Measurements from ENCODE around the gene TECPR2.

Gene TECPR2

DNA sequence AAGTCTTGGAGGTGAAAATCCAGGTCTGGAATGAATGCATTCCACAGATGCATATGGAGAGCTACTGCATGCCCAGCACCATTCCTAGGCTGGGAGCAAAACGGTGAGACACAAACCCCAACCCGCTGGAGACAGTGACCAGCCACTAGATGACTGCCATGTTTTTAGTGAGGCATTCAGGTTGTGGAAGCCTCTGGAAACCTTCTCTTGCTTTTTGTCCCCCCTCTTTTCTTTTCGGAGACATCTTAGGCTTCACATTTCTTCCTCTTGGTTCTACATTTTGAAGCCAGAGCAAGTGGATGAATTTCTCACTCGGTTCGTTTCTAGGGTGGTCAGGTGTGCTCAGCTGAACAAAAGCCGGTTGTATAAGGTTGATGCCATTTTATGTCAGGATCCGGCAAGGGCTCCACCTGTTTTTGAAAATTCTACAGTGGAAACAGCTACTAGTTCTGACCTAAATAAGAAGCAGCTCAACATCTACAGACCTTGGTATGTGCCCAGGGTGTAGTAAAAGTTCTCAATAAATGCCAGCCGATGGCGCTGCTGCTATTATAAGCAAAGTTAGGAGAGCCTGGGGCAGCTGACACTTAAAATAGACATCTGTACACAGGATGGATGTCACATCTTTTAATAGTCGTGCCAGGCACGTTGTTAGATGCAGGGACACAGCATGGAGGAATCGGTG lies 45.0 kb upstream of the TECPR2 start:
- TF ChIP-seq, protein P1, sequence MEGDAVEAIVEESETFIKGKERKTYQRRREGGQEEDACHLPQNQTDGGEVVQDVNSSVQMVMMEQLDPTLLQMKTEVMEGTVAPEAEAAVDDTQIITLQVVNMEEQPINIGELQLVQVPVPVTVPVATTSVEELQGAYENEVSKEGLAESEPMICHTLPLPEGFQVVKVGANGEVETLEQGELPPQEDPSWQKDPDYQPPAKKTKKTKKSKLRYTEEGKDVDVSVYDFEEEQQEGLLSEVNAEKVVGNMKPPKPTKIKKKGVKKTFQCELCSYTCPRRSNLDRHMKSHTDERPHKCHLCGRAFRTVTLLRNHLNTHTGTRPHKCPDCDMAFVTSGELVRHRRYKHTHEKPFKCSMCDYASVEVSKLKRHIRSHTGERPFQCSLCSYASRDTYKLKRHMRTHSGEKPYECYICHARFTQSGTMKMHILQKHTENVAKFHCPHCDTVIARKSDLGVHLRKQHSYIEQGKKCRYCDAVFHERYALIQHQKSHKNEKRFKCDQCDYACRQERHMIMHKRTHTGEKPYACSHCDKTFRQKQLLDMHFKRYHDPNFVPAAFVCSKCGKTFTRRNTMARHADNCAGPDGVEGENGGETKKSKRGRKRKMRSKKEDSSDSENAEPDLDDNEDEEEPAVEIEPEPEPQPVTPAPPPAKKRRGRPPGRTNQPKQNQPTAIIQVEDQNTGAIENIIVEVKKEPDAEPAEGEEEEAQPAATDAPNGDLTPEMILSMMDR (IDR thresholded peaks at IDR 0.05): no peak
- no peak for DNase-seq (ENCODE audit: low spot score)
- Histone ChIP-seq H3K27ac (peak overlapping the region; percentile 63 to 86), H3K4me3 (peak overlapping the region; percentile 69)

DNA sequence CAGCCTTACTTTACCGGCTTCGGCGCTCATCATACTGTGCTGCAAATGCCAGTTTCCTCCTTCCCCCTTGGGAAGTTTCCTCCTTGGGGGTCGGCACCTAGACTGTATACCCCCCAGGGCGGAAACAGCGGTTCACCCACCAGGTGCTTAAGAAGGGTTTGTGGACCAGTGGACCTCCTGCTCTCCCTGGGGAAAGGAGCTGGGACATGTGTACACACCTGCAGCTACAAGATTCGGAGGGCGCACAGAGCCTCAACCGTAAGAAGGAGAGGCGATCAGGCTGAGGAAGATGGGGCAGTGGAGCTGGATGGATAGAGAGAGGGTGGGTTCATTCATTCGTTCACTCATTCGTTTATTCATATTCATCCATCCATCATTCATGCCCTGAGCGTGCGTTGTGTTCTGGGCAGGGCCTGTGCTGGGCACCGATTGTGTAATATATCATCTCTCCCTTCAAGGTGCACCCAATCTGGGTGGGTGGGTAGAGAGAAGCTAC lies 43.9 kb upstream of the TECPR2 start:
- peak overlapping the region; percentile 90 for H3K4me3 ChIP-seq
- peak overlapping the region; percentile 94 to 96 for H3K27ac ChIP-seq
- DNase-seq (ENCODE audit: low spot score): peak; percentile 75
- TF ChIP-seq, protein P1 (IDR thresholded peaks at IDR 0.05): no peak

DNA sequence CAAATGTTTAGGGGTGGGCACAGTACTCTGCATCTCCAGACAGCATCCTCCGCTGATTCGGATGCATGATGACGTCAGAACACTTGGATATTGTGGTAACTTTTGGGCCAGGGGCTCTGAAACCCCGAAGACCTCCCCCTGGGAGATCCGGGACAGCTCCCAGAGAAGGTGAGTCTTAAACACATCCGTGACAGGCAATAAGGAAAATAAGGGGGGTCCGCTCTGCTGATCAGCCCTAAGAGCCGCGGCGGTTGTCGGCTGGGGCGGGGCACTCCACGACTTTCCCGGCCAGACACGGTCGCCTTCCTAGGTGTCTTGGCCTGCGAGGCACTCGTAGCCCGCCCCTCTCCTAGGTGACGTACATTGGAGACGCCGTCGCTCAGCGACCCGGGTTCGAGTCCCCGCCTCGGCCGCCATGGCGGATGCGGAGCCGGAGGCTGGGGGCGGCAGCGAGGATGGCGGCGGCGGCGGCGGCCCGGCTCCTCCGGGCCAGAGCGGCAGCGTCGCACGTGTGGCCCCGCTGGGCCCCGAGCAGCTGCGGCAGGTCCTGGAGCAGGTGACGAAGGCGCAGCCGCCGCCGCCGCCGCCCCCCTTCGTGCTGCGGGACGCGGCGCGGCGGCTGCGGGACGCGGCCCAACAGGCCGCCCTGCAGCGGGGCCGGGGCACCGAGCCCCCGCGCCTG lies 43.2 kb upstream of the TECPR2 start, which contains the start of gene ZNF839:
ZNF839 (plus strand) TSS at position 396 of the 682 bp plus-strand sequence; CDS start at position 416, 20 bp downstream.
- H3K4me3 ChIP-seq: peak within 1 kb of the TSS; percentile 90
- TF ChIP-seq, protein P1 (IDR thresholded peaks at IDR 0.05): no peak
- peak; percentile 95 for DNase-seq (ENCODE audit: low spot score)
- peak within 1 kb of the TSS; percentile 94 to 96 for H3K27ac ChIP-seq

DNA sequence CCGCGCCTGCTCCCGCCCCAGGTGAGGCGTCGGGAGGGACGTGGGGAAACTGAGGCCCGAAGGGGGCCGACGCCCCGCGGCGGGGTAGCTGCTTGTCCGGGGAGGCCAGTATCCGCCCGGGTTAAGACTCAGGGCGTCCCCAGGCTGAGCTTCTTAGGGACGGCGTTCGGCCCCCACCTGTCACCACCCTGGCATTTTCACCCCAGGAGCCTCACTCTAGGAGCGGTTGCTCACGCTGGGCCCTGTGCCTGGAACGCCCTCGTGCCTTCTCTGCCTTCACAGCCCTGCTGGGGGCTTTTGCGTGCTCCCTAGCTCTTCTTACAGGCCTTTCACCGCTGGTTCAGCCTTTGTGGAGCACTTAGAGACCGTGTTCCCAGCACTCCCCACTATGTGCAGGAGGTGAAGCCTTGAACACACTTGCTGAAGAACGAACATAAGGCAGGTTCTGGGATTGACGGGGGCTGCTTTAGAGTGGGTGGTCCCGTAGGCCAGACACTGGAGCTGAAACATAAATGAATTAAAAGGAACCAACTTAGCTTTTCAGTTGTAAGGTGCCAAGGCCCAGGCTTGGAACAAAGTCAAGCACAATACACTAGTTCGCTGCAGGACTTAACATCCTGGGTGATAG lies 42.6 kb upstream of the TECPR2 start:
- peak overlapping the region; percentile 90 for H3K4me3 ChIP-seq
- TF ChIP-seq, protein P1 (IDR thresholded peaks at IDR 0.05): no peak
- DNase-seq (ENCODE audit: low spot score): peak; percentile 81

DNA sequence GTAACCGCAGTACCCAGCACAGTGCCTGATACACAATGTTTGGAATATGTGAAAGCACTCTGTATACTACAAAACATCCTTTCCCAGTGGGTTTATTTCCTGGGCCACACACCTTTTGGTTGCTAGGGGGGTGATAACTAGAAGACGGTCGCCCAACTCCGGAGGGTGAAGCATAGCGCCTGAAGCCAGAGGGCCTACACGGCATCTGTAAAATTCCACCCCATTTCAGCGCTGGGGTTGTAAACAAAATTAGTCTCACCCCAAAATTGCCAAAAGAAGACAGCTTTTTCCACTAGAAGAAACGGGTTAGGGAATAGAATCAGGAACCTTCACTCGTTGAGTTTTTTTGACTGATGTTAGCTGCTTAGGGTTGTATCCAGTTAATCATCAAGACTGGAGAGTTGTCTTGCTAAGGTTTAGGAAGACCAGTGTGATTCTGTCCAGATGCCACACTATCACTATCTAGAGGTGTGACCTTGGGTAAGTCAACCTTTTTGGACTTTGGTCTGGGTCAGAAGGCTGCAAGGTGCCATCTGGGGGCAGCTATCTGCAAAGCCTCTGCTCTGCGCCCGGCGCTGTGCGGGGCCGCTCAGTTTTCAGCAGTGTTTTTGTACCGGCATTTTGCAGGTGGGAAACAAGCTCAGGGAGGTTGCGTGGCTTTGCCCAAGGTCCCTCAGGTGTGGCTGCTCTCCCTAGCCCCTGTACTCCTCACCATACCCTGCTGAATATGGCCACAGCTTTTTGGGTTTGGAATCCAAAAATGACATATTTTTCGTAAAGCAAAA lies 41.9 kb upstream of the TECPR2 start:
- H3K4me3 ChIP-seq: peak overlapping the region; percentile 90
- TF ChIP-seq, protein P1 (IDR thresholded peaks at IDR 0.05): no peak
- H3K27ac ChIP-seq: peak overlapping the region; percentile 94 to 96
- no peak for DNase-seq (ENCODE audit: low spot score)

More for the DNA sequence above, 42.6 kb upstream of the TECPR2 start:
- peak overlapping the region; percentile 94 to 96 for H3K27ac ChIP-seq

Measured in coronary artery (tissue), 2 donors.